ENCODE data around the gene ADAMTSL1. TPM values are rescaled to one million over a fixed set of nuclear protein-coding genes. Genes with fewer than 3 reads are reported as not detected.

ADAMTSL1 gene
- total RNA-seq, 1 experiment from 2014 or later = 0.94 TPM

- TF ChIP-seq ZBTB43 (CRISPR knock-in tag; IDR thresholded peaks at IDR 0.05) (no peak), ZNF121 (CRISPR knock-in tag; IDR thresholded peaks at IDR 0.05) (no peak), ZNF396 (CRISPR knock-in tag; IDR thresholded peaks at IDR 0.05; ENCODE audit: borderline replicate concordance) (no peak), CDX4 (CRISPR knock-in tag; IDR thresholded peaks at IDR 0.05; ENCODE audit: borderline replicate concordance) (no peak), E2F5 (CRISPR knock-in tag; IDR thresholded peaks at IDR 0.05) (no peak), CREB1 (CRISPR knock-in tag; IDR thresholded peaks at IDR 0.05) (no peak), ATF6 (CRISPR knock-in tag; IDR thresholded peaks at IDR 0.05) (no peak), ZMAT4 (CRISPR knock-in tag; IDR thresholded peaks at IDR 0.05) (no peak)
These were observed 8.4 kb downstream of the ADAMTSL1 start (continued) for GRCh38 chr9:18482371-18482770.

GRCh38 chr9:18485714-18486113, 11.8 kb downstream of the ADAMTSL1 start:
- Mint-ChIP-seq H3K36me3 (no peaks in the 10 kb centered on the region), H3K4me3 (no peak overlapping the region), H3K27me3 (ENCODE audit: low read depth) (no peaks in the 10 kb centered on the region), H3K4me1 (0 out of 2 replicates have a peak, but pooled peaks cover 10% of the 10 kb centered on the region), H3K9me3 (no peaks in the 10 kb centered on the region), H3K27ac (no peak overlapping the region)
- ATAC-seq = no peak
- ChIA-PET CTCF (no interaction called here), POLR2A (no interaction called here)
- no peak for DNase-seq (ENCODE audit: low spot score)
- TF ChIP-seq ZNF232 (CRISPR knock-in tag; IDR thresholded peaks at IDR 0.05) (no peak), PREB (CRISPR knock-in tag; IDR thresholded peaks at IDR 0.05; ENCODE audit: borderline replicate concordance) (no peak), ERG (CRISPR knock-in tag; IDR thresholded peaks at IDR 0.05) (no peak), NFE2L1 (CRISPR knock-in tag; IDR thresholded peaks at IDR 0.05) (no peak), AFF4 (CRISPR knock-in tag; IDR thresholded peaks at IDR 0.05; ENCODE audit: borderline replicate concordance) (no peak), MYBL2 (CRISPR knock-in tag; IDR thresholded peaks at IDR 0.05) (no peak), ZNF425 (CRISPR knock-in tag; conservative IDR thresholded peaks at IDR 0.05) (no peak), GABPB1 (CRISPR knock-in tag; IDR thresholded peaks at IDR 0.05) (no peak), ZBTB43 (CRISPR knock-in tag; IDR thresholded peaks at IDR 0.05) (no peak), ZNF219 (CRISPR knock-in tag; IDR thresholded peaks at IDR 0.05; ENCODE audit: borderline replicate concordance) (no peak)
